D721Med (cell line): Measurements from ENCODE around the gene ARHGAP32.
A peak's percentile ranks its signal among the peaks of the same experiment; 100 is the strongest.

Experiments used
- DNase-seq: peaks from one replicate; pipeline ENCODE4 v3.0.0; 2011; ENCODE audit warnings: low spot score; ENCODE audit not compliant: insufficient read length
- FAIRE-seq: peaks from 2 replicates; lab custom pipeline; 2011; peaks lifted over from hg19 to GRCh38; lab: Jason Lieb, UNC
- TF ChIP-seq, protein P1 (sequence below): IDR thresholded peaks from 2 replicates; pipeline ENCODE4 v1.5.1; 2012; ENCODE audit warnings: mild to moderate bottlenecking, control low read depth; ENCODE audit not compliant: insufficient read depth; ENCODE audit errors: missing control alignments

Gene ARHGAP32

DNA sequence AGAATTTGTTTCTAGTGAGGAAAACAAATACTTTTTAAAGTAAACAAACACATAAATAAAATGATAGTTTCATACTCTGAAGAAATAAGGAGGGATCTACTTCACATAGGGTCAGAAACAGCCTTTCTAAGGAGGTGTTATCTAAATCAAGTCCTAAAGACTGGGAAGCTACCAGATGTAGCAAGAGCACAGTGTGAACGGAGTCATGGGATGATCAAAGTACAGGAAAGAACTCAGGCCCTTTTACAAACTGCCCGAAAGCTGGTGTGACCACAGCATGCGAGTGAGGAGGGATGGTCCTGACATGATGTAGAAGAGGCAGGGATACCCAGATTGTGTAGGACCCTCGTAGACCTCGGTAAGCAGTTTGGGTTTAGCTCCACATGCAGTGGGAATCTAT is 102.8 kb downstream of the ARHGAP32 start:
- TF ChIP-seq, protein P1, sequence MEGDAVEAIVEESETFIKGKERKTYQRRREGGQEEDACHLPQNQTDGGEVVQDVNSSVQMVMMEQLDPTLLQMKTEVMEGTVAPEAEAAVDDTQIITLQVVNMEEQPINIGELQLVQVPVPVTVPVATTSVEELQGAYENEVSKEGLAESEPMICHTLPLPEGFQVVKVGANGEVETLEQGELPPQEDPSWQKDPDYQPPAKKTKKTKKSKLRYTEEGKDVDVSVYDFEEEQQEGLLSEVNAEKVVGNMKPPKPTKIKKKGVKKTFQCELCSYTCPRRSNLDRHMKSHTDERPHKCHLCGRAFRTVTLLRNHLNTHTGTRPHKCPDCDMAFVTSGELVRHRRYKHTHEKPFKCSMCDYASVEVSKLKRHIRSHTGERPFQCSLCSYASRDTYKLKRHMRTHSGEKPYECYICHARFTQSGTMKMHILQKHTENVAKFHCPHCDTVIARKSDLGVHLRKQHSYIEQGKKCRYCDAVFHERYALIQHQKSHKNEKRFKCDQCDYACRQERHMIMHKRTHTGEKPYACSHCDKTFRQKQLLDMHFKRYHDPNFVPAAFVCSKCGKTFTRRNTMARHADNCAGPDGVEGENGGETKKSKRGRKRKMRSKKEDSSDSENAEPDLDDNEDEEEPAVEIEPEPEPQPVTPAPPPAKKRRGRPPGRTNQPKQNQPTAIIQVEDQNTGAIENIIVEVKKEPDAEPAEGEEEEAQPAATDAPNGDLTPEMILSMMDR: no peak
- no peak for FAIRE-seq
- DNase-seq: no peak

DNA sequence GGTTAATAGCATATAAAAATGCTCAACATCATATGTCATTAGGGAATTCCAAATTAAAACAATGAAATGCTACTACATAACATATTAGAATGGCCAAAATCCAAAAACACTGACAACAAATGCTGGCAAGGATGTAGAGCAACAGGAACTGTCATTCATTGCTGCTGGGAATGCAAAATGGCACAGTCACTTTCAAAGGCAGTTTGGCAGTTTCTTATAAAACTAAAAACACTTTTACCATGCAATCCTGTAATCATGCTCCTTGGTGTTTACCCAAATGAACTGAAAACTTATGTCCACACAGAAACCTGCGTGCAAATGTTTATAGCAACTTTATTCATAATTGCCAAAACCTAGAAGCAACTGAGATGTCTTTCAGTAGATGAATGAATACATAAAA is 105.1 kb downstream of the ARHGAP32 start:
- FAIRE-seq (peak; percentile 29), DNase-seq (no peak)
- TF ChIP-seq, protein P1: no peak

DNA sequence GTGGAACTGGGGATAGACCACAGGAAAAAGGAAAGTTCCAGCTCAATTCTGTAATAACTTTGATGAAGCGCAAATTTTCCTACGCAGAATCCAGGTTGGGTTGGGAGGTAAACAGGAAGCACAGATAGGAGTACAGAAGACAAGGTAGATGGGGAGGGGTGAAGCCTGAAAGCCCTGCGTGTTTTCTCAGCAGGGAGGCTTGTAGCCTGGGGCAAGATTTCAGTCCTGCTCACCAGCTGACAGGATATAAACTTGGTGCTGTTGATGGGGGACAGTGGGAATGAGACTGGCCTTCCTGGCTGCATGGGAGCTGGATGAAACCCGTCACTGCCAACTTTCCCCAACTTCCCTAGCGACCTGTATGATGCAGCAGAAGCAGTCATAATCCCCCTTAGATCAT is 114.9 kb downstream of the ARHGAP32 start:
- TF ChIP-seq, protein P1: no peak
- no peak for FAIRE-seq
- DNase-seq: no peak

DNA sequence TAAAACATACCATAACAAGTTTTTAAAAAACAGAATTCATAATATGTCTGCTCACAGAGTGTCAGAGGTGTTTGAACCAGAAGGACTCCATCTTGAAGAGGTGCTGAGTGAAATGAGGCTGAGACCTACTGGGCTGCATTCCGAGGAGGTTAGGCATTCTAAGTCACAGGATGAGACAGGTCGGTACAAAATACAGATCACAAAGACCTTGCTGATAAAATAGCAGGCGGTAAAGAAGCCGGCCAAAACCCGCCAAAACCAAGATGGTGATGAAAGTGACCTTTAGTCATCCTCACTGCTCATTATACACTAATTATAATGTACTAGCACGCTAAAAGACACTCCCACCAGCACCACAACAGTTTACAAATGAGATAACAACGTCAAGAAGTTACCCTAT is 116.4 kb downstream of the ARHGAP32 start:
- no peak for DNase-seq
- TF ChIP-seq, protein P1: no peak
- FAIRE-seq: no peak

DNA sequence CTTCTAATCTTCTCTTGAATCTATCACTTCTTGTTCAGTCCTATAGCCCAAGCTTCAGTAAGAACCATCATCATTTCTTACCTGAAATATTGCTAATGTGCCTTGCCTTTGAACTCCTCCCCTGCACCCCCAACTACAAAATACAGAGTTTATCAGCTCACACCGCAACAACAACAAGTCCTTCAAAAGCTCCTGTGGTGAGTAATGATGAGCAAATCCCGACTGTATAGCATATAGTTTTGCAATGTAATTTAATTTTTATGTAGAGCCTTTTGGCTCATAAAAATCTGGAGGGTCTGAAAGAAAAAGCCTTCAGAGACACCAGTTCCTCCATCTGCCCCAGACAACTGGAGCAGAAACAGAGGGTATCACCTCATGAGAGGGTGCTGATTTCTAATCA is 124.7 kb downstream of the ARHGAP32 start:
- DNase-seq (no peak), FAIRE-seq (no peak)
- TF ChIP-seq, protein P1: no peak

DNA sequence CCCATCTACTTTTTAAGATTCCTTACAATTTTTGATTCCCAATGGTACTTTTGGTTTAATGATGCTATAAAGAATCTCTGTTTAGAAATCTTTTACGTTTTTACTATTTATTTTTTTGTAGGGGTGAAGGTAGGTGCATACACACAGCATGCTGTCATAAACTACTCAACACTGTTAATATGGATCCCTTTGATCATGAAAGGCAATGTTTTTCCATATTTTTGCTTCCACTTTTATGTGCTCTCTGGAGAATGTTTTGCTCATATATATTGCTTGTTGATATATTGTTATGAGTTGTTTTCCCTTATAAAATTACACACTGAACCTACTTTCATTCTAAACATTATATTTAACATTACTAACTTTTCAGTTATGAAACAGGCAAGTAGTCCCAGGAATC is 125.9 kb downstream of the ARHGAP32 start:
- DNase-seq: no peak
- FAIRE-seq: no peak
- TF ChIP-seq, protein P1: no peak

DNA sequence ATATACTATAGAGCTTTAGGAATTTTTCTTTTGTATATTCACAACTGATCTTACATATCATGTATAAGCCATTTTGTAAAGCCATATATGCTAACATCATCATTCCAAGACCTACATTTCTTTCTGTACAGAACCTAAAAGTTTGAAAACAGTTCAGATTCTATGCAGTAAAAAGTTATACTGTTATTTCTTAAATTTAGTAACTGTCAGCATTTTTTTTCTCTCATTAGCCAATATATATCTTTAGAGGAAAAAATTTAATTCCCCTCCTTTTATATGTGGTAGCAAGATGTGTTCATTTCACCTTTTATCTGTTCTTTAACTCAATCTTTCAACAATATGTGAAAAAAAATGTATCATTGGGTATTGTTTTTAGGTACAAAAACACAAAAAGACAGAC is 129.0 kb downstream of the ARHGAP32 start:
- FAIRE-seq (no peak), DNase-seq (no peak)
- TF ChIP-seq, protein P1: no peak
